ENCODE measurements around the gene LMX1A. TPM values are rescaled to one million over a fixed set of nuclear protein-coding genes. Genes with fewer than 3 reads are reported as not detected.

LMX1A gene
- polyA plus RNA-seq, 3 donors: not detected

DNA sequence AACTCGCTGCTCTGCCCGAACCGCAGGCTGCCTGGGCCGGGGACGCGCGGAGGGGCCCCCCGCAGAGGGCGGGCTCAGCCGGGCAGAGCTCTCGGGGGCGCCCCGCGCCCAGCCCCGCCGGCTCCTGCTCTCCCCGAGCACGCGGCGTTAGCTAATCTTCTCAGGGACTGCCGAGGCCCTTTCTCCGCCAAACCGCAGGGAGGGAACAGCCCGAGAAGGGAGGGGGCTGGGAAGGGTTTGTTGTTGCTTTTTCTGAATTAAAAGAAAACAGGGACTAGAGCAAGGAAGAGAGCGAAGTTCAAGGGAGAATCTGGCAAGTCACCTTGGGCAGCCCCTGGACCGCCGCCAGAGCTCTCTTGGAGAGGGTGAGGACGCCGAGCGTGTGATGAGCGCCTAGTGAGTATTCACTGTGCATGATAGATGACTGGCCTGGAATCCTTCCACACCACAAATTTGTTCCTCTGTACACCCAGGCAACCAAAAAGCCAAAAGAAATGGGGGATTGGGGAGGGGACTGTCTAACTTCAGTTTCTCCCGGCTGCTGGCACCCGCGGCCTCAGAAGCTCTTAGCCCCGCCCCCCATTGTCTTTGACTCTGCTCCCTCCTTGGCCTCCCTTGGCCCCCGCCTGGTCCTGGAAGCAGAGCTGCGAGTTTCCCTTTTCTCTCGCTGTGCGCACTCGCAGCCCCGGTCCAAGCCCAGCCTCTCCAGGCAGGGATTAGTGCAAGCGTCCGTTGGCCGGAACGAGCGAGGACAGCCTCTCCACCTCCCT, 19.7 kb upstream of the LMX1A start:
- Histone ChIP-seq H3K27me3 (ENCODE audit: control insufficient read depth in 2 of 2, insufficient read depth in 2 of 2, low read length in 2 of 2) (peaks cover 52 to 80% of the 10 kb centered on the region in 2 donors), H3K4me3 (replicated peaks in 1 of 3; ENCODE audit: low read depth in 2 of 3, low read length in 3 of 3) (peak overlapping the region in 1 of 3 experiments; percentile 61)

DNA sequence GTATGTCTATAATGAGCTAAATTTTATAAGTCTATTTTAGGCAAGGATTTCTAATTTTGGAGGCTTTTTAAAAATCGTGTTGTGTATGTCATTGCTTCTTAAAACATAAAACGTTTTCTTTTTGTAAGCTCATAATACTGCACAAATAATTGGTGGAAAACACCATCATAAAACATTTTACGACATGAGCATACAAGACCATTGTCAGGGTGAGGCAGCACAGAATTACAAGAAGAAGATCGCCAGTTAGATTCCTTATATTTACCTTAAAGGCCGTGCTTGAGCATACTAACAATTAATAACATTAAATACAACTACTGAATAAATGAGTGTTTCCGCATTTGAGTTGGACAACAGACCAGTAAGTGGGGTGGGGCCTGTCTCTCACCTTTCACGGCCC, 19.1 kb upstream of the LMX1A start:
- H3K4me1 ChIP-seq (ENCODE audit: control insufficient read depth in 1 of 2, insufficient read depth in 2 of 2, low read length in 2 of 2): peaks cover 27 to 29% of the 10 kb centered on the region in 2 donors
- intact Hi-C loops (cut with micrococcal nuclease): no loop called here
- no peak for DNase-seq
- peak overlapping the region; percentile 60 for H2AFZ ChIP-seq (ENCODE audit: insufficient read depth, low read depth, low read length, poor library complexity, severe bottlenecking)
- H3K4me2 ChIP-seq (replicated peaks; ENCODE audit: extremely low read depth, low read length, poor library complexity, severe bottlenecking): peak overlapping the region; percentile 70
- 0% methylated on average over 1 of the region's 7 CpGs for WGBS (ENCODE audit: insufficient coverage)
- Mint-ChIP-seq H3K4me3 (peak overlapping the region in 1 of 2 donors; percentile 76), H3K4me1 (peaks cover 37% of the 10 kb centered on the region), H3K27ac (no peak overlapping the region), H3K36me3 (peaks cover 0 to 11% of the 10 kb centered on the region in 2 donors), H3K27me3 (ENCODE audit: low read depth in 3 of 3) (peaks cover 74 to 91% (median 76%) of the 10 kb centered on the region in 3 donors), H3K9me3 (peaks cover 0 to 19% (median 10%) of the 10 kb centered on the region in 7 donors)
- peak overlapping the region in 1 of 3 experiments; percentile 61 for H3K4me3 ChIP-seq (replicated peaks in 1 of 3; ENCODE audit: low read depth in 2 of 3, low read length in 3 of 3)
- H3K9me3 ChIP-seq (replicated peaks in 1 of 2; ENCODE audit: control insufficient read depth in 1 of 2, insufficient read depth in 1 of 2, low read length in 2 of 2): no peaks in the 10 kb centered on the region
- H3K79me2 ChIP-seq (ENCODE audit: insufficient read depth, low read length): no peaks in the 10 kb centered on the region
- H3K27ac ChIP-seq (ENCODE audit: low read depth in 1 of 2, low read length in 2 of 2): no peak overlapping the region
- no peaks in the 10 kb centered on the region for H4K20me1 ChIP-seq (ENCODE audit: insufficient read depth, low read length)
- H3K27me3 ChIP-seq (ENCODE audit: control insufficient read depth in 2 of 2, insufficient read depth in 2 of 2, low read length in 2 of 2): peaks cover 53 to 80% of the 10 kb centered on the region in 2 donors
- TF ChIP-seq, protein P1, sequence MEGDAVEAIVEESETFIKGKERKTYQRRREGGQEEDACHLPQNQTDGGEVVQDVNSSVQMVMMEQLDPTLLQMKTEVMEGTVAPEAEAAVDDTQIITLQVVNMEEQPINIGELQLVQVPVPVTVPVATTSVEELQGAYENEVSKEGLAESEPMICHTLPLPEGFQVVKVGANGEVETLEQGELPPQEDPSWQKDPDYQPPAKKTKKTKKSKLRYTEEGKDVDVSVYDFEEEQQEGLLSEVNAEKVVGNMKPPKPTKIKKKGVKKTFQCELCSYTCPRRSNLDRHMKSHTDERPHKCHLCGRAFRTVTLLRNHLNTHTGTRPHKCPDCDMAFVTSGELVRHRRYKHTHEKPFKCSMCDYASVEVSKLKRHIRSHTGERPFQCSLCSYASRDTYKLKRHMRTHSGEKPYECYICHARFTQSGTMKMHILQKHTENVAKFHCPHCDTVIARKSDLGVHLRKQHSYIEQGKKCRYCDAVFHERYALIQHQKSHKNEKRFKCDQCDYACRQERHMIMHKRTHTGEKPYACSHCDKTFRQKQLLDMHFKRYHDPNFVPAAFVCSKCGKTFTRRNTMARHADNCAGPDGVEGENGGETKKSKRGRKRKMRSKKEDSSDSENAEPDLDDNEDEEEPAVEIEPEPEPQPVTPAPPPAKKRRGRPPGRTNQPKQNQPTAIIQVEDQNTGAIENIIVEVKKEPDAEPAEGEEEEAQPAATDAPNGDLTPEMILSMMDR (IDR thresholded peaks at IDR 0.05): no peak
- no peak overlapping the region for H3K9ac ChIP-seq (ENCODE audit: insufficient read depth, low read length, poor library complexity, severe bottlenecking)
- no peaks in the 10 kb centered on the region for H3K36me3 ChIP-seq (replicated peaks in 1 of 2; ENCODE audit: control insufficient read depth in 1 of 2, insufficient read depth in 2 of 2, low read length in 2 of 2)

More for the DNA sequence above, 19.7 kb upstream of the LMX1A start:
- peak in 1 of 3 donors; percentile 47 for DNase-seq
- no peaks in the 10 kb centered on the region for H3K79me2 ChIP-seq (ENCODE audit: insufficient read depth, low read length)
- H3K9ac ChIP-seq (ENCODE audit: insufficient read depth, low read length, poor library complexity, severe bottlenecking): no peak overlapping the region
- H3K4me1 Mint-ChIP-seq: peaks cover 35% of the 10 kb centered on the region
- H3K4me1 ChIP-seq (ENCODE audit: control insufficient read depth in 1 of 2, insufficient read depth in 2 of 2, low read length in 2 of 2): peaks cover 27 to 28% of the 10 kb centered on the region in 2 donors
- TF ChIP-seq, protein P1 (IDR thresholded peaks at IDR 0.05): no peak
- peak overlapping the region; percentile 70 for H3K4me2 ChIP-seq (replicated peaks; ENCODE audit: extremely low read depth, low read length, poor library complexity, severe bottlenecking)
- peaks cover 0 to 15% (median 10%) of the 10 kb centered on the region in 7 donors for H3K9me3 Mint-ChIP-seq
- peak overlapping the region; percentile 73 to 90 for H3K4me3 Mint-ChIP-seq
- no peaks in the 10 kb centered on the region for H4K20me1 ChIP-seq (ENCODE audit: insufficient read depth, low read length)
- H3K27ac Mint-ChIP-seq: peak overlapping the region in 1 of 7 donors; percentile 31
- WGBS (ENCODE audit: insufficient coverage): under 1% methylated on average over 41 of the region's 46 CpGs
- H3K36me3 ChIP-seq (replicated peaks in 1 of 2; ENCODE audit: control insufficient read depth in 1 of 2, insufficient read depth in 2 of 2, low read length in 2 of 2): no peaks in the 10 kb centered on the region
- H3K27ac ChIP-seq (ENCODE audit: low read depth in 1 of 2, low read length in 2 of 2): no peak overlapping the region
- H3K36me3 Mint-ChIP-seq: peaks cover 0 to 11% of the 10 kb centered on the region in 2 donors
- H2AFZ ChIP-seq (ENCODE audit: insufficient read depth, low read depth, low read length, poor library complexity, severe bottlenecking): peak overlapping the region; percentile 60
- peaks cover 71 to 88% (median 75%) of the 10 kb centered on the region in 3 donors for H3K27me3 Mint-ChIP-seq (ENCODE audit: low read depth in 3 of 3)
- intact Hi-C loops (cut with micrococcal nuclease): no loop called here
- no peaks in the 10 kb centered on the region for H3K9me3 ChIP-seq (replicated peaks in 1 of 2; ENCODE audit: control insufficient read depth in 1 of 2, insufficient read depth in 1 of 2, low read length in 2 of 2)
